Astrocyte of the cerebellum (primary cell): Measurements from ENCODE around the gene SMYD3.

ENCODE experiments used
- DNase-seq: peaks from one replicate; pipeline ENCODE4 v3.0.0-alpha.2; 2011; ENCODE audit warnings: low read depth
- H3K4me3 ChIP-seq: 2 replicates; pipeline ENCODE4 v1.5.1; 2011; ENCODE audit warnings: mild to moderate bottlenecking, low read depth, low read length, moderate library complexity
- CTCF ChIP-seq: IDR thresholded peaks from 2 replicates; pipeline ENCODE4 v1.5.1; 2012; ENCODE audit warnings: low read length, low read depth, moderate library complexity, mild to moderate bottlenecking; ENCODE audit errors: missing control alignments
- in situ Hi-C: cut with HindIII; loops from 2 replicates; pipeline ENCODE4 v1.10.0; 2017; ENCODE audit warnings: low sequenced_read_pairs

SMYD3 gene

GRCh38 chr1:245929224-245929623 is 577.9 kb downstream of the SMYD3 start:
- H3K4me3 ChIP-seq: no peak overlapping the region
- no peak for TF ChIP-seq CTCF
- DNase-seq: no peak
- in situ Hi-C loops: loop anchor here (5.0 kb wide), 1 partner anchor 47 kb away; no protein-coding TSS in a partner anchor

GRCh38 chr1:245926888-245927287 is 580.2 kb downstream of the SMYD3 start:
- no peak for TF ChIP-seq CTCF
- in situ Hi-C loops: loop anchor here (5.0 kb wide), 1 partner anchor 45 kb away; no protein-coding TSS in a partner anchor
- H3K4me3 ChIP-seq: no peak overlapping the region
- no peak for DNase-seq

GRCh38 chr1:245923215-245923614 is 583.9 kb downstream of the SMYD3 start:
- no peak for DNase-seq
- TF ChIP-seq CTCF: no peak
- no peak overlapping the region for H3K4me3 ChIP-seq
- in situ Hi-C loops: no loop called here

GRCh38 chr1:245921417-245921816 is 585.7 kb downstream of the SMYD3 start:
- no peak overlapping the region for H3K4me3 ChIP-seq
- TF ChIP-seq CTCF: no peak
- DNase-seq: no peak
- in situ Hi-C loops: no loop called here

GRCh38 chr1:245917403-245917802 is 589.7 kb downstream of the SMYD3 start:
- no peak for DNase-seq
- no peak for TF ChIP-seq CTCF
- H3K4me3 ChIP-seq: no peak overlapping the region
- in situ Hi-C loops: no loop called here

- in situ Hi-C loops: no loop called here
- no peak for DNase-seq
- TF ChIP-seq CTCF: no peak
- no peak overlapping the region for H3K4me3 ChIP-seq
These were observed 591.2 kb downstream of the SMYD3 start for GRCh38 chr1:245915841-245916240.

GRCh38 chr1:245915406-245915805 is 591.7 kb downstream of the SMYD3 start:
- no peak for DNase-seq
- in situ Hi-C loops: no loop called here
- H3K4me3 ChIP-seq: no peak overlapping the region
- no peak for TF ChIP-seq CTCF
